ENCODE data around the gene TIGAR.

The TIGAR gene

GRCh38 chr12:4308334-4308950 is 12.6 kb upstream of the TIGAR start:
- no peak for DNase-seq

GRCh38 chr12:4311776-4312175 is 9.2 kb upstream of the TIGAR start:
- DNase-seq = no peak

- DNase-seq = no peak
Measured at GRCh38 chr12:4312251-4312650, 8.8 kb upstream of the TIGAR start.

- DNase-seq = no peak
Measured at GRCh38 chr12:4320497-4320852, 538 bp upstream of the TIGAR start.

- DNase-seq = no peak
Measured at GRCh38 chr12:4322726-4323125, 1.7 kb downstream of the TIGAR start.

GRCh38 chr12:4323396-4323795 is 2.4 kb downstream of the TIGAR start:
- no peak for DNase-seq

GRCh38 chr12:4324366-4324765 is 3.4 kb downstream of the TIGAR start:
- no peak for DNase-seq

- no peak for DNase-seq
Measured at GRCh38 chr12:4325966-4326365, 5.0 kb downstream of the TIGAR start.

GRCh38 chr12:4327293-4327692 is 6.3 kb downstream of the TIGAR start:
- DNase-seq = no peak

GRCh38 chr12:4330203-4330602 is 9.2 kb downstream of the TIGAR start:
- no peak for DNase-seq

GRCh38 chr12:4331221-4331620 is 10.2 kb downstream of the TIGAR start:
- no peak for DNase-seq

GRCh38 chr12:4331842-4332241 is 10.8 kb downstream of the TIGAR start:
- no peak for DNase-seq

GRCh38 chr12:4346931-4347330 is 25.9 kb downstream of the TIGAR start:
- no peak for DNase-seq

- peak; percentile 14 for DNase-seq
Measured at GRCh38 chr12:4353785-4354208, 32.8 kb downstream of the TIGAR start.

- no peak for DNase-seq
Measured at GRCh38 chr12:4355156-4356040, 34.4 kb downstream of the TIGAR start.

- peak; percentile 12 for DNase-seq
Measured at GRCh38 chr12:4356041-4356327, 35.0 kb downstream of the TIGAR start.

- DNase-seq = no peak
Measured at GRCh38 chr12:4366090-4366489, 45.1 kb downstream of the TIGAR start.

GRCh38 chr12:4369548-4369947 is 48.5 kb downstream of the TIGAR start:
- no peak for DNase-seq

GRCh38 chr12:4370265-4370664 is 49.3 kb downstream of the TIGAR start:
- no peak for DNase-seq

GRCh38 chr12:4372653-4373052 is 51.6 kb downstream of the TIGAR start:
- no peak for DNase-seq

- no peak for DNase-seq
Measured at GRCh38 chr12:4375449-4375848, 54.4 kb downstream of the TIGAR start.

- no peak for DNase-seq
Measured at GRCh38 chr12:4378772-4379171, 57.8 kb downstream of the TIGAR start.

- DNase-seq = no peak
Measured at GRCh38 chr12:4379405-4379804, 58.4 kb downstream of the TIGAR start, which contains the start of gene FGF23. Gene FGF23 (minus strand): TSS chr12:4379712. CDS start chr12:4379582, 130 bp downstream.

- no peak for DNase-seq
Measured at GRCh38 chr12:4380332-4380731, 59.3 kb downstream of the TIGAR start.
